ENCODE results near the gene SCP2D1.

DNA sequence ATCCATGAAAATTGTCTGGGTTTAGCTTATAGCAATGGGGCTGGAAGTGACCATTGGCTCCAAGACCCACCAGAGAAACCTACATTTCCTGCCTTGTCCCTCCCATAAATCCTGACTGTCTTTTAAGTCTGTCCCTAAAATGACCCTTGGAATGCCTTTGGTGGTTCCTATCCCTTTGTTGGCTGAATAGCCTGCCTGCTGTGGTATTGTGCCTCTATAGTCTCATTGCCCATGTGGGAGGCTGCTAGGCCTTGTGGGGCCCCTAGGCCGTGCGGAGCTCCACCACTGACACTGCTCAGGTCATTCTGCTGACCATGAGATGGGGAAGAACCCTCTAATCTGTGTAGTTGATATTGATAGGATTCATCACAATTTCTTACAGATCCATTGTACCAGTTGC, 43.3 kb downstream of the SCP2D1 start:
- TF ChIP-seq CTCF (IDR thresholded peaks at IDR 0.05; ENCODE audit: low read depth, low read length, poor library complexity, severe bottlenecking) (no peak), EZH2phosphoT487 (IDR thresholded peaks at IDR 0.05; ENCODE audit: borderline replicate concordance, low read length) (no peak)

All from DOHH2 (cell line).